Measurements from ENCODE around the gene SF1. TPM values are rescaled to one million over a fixed set of nuclear protein-coding genes. Genes with fewer than 3 reads are reported as not detected.

SF1 gene
- polyA plus RNA-seq, 1 experiment, result 56.8 TPM

DNA sequence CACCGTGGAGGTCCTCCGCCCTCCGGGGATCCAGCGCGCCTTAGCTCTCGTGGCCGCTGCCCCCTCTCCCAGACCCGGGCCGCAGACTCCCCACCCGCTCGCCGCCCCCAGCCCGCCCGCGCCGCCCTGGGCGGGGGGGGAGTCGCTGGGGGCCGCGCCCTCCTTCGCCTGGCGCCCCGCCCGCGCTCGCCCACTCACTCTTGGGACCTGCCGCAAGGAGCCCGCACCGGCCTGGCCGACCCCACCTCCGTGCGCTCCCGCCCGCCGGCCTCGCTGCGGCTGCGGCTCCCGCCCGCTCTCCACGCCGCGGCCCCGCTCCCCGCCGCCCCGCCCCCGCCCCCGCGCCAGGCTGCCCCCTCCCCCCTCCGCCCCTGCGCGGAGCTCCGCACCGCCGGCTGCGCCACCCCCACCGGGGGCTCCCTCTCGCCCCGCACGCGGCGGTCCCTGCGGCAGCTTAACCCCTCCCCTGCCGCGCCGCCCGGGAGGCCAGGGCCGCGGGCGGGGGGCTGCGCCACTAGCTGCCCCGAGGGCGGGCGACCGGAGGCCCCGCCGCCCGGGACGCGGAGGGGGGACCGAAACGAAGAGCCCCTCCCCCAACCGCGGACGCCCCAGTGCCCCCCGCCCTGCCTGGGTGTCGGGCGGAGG is 33.7 kb downstream of the SF1 start:
- ChIA-PET CTCF (interaction anchor here (0.6 kb wide), 1 partner anchor 16 kb away, joined by 3 read pairs; no protein-coding TSS in a partner anchor), POLR2A (interaction anchor here (0.6 to 0.7 kb wide), 2 partner anchors 30 to 51 kb away, joined by 4 to 6 read pairs; no protein-coding TSS in a partner anchor)
- H3K9me3 ChIP-seq (ENCODE audit: control insufficient read depth, insufficient read depth, low read length), result peaks cover 4% of the 10 kb centered on the region; the same call in 1 of the 2 replicates
- no peak overlapping the region for H3K27ac ChIP-seq (ENCODE audit: low read depth, low read length)
- TF ChIP-seq, protein P1, sequence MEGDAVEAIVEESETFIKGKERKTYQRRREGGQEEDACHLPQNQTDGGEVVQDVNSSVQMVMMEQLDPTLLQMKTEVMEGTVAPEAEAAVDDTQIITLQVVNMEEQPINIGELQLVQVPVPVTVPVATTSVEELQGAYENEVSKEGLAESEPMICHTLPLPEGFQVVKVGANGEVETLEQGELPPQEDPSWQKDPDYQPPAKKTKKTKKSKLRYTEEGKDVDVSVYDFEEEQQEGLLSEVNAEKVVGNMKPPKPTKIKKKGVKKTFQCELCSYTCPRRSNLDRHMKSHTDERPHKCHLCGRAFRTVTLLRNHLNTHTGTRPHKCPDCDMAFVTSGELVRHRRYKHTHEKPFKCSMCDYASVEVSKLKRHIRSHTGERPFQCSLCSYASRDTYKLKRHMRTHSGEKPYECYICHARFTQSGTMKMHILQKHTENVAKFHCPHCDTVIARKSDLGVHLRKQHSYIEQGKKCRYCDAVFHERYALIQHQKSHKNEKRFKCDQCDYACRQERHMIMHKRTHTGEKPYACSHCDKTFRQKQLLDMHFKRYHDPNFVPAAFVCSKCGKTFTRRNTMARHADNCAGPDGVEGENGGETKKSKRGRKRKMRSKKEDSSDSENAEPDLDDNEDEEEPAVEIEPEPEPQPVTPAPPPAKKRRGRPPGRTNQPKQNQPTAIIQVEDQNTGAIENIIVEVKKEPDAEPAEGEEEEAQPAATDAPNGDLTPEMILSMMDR (IDR thresholded peaks at IDR 0.05; ENCODE audit: low read depth, low read length), result no peak
- H3K27me3 ChIP-seq (ENCODE audit: control insufficient read depth, insufficient read depth, low read length), result peaks cover 65% of the 10 kb centered on the region
- no peak for DNase-seq (ENCODE audit: low read depth, low spot score)
- peak overlapping the region; percentile 8; the same call in 1 of the 2 replicates for H3K4me3 ChIP-seq (ENCODE audit: low read depth, low read length)

DNA sequence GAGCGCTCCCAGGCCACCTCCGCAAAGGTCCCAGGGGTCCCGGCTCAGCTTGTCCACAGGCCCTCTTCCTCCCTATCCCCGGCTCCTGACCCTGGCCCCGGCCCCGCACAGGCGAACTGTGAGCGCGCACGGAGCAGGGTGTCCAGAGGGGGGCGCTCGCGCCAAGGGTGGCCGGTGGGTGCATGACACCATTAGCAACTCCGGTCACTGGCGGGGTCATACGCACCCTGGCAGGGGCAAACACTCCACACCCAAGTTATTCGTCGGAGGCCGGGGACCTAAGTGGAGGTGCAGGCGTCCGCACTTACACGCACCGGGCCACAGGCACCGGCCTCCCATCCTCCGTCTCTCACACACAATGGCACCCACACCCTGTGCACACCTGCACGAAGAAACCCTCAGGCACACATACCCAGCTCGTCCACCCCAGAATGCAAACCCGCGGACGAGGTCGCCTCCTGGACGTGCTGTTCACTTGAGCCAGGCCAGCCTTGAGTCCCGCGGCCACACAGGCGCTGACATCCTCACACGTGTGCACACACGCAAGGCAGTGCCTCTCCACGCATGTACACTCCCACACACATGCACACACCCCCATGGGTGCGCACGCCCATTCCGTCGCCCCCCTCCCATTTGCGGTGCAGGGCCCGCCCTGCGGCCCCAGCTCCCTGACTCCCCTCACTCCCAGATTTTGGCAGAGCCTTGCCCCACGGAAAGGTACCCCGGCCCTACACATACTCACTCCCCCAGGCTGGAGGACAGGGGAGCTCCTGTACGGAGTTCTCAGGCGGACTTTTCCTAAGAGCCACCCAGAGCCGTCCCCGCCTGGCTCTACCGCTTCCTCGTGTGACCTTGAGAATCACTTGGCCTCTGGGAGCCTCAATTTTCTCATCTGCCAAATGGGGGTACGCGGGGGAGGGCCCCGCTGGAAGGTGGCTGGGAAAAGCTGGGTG is 34.5 kb downstream of the SF1 start, which contains the start of gene RASGRP2:
Gene RASGRP2 (minus strand): TSS at position 552 of the 953 bp plus-strand sequence. CDS start 1,276 bp downstream, outside the sequence.
- DNase-seq (ENCODE audit: low read depth, low spot score), result no peak
- Histone ChIP-seq H3K4me3 (ENCODE audit: low read depth, low read length) (peak within 1 kb of the TSS; percentile 8; the same call in 1 of the 2 replicates), H3K9me3 (ENCODE audit: control insufficient read depth, insufficient read depth, low read length) (peaks cover 4% of the 10 kb centered on the region; the same call in 1 of the 2 replicates), H3K27ac (ENCODE audit: low read depth, low read length) (no peak within 1 kb of the TSS), H3K27me3 (ENCODE audit: control insufficient read depth, insufficient read depth, low read length) (peaks cover 66% of the 10 kb centered on the region)
- POLR2A ChIA-PET, result interaction anchor here (0.6 kb wide), 1 partner anchor 31 kb away, joined by 4 read pairs; no protein-coding TSS in a partner anchor
- TF ChIP-seq, protein P1 (IDR thresholded peaks at IDR 0.05; ENCODE audit: low read depth, low read length), result peak; percentile 53
- CTCF ChIA-PET, result interaction anchor here (0.5 to 3.4 kb wide), 3 partner anchors 9 to 56 kb away, joined by 3 to 14 read pairs (median 4); no protein-coding TSS in a partner anchor

DNA sequence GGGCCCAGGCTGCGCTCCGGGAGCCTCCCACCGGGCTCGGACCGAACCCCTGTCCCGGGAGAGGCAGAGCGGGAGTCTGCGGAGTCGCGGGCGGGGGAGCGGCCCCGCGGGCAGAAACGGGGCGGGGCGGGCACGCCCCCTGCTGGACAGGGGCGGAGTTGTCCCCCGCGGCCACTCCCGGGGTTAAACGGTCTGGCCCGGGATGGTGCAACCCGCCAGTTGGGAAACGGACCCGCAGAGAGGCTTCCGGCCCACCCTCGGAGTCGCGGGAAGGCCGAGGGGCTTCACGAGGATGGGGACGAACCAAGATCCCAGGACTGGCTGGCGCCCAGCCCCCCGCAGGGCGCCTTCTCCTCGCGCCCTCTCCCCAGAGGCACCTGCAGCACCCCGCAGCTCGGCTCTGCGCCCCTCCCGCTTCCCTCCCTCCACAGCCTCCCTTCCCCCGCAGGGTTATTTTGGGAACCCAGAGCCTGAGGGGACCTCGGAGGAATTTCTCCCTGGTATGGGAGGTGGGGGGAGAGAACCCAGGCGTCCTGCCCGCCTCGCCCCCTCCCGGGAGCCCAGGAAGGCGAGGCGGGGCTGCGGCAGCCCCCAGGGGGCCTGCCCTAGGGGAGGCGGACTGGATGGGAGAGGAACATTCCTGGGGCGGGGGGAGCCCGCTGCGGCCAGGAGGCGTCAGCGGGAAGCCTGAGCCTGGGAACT is 35.3 kb downstream of the SF1 start:
- no peak overlapping the region for H3K27ac ChIP-seq (ENCODE audit: low read depth, low read length)
- H3K4me3 ChIP-seq (ENCODE audit: low read depth, low read length), result peak overlapping the region; percentile 50
- peaks cover 66% of the 10 kb centered on the region for H3K27me3 ChIP-seq (ENCODE audit: control insufficient read depth, insufficient read depth, low read length)
- CTCF ChIA-PET, result interaction anchor here (0.5 to 3.4 kb wide), 6 partner anchors 10 to 55 kb away, joined by 3 to 14 read pairs (median 4); no protein-coding TSS in a partner anchor
- TF ChIP-seq, protein P1 (IDR thresholded peaks at IDR 0.05; ENCODE audit: low read depth, low read length), result peak; percentile 73
- peaks cover 4% of the 10 kb centered on the region; the same call in 1 of the 2 replicates for H3K9me3 ChIP-seq (ENCODE audit: control insufficient read depth, insufficient read depth, low read length)
- no peak for DNase-seq (ENCODE audit: low read depth, low spot score)
- POLR2A ChIA-PET, result no interaction called here

DNA sequence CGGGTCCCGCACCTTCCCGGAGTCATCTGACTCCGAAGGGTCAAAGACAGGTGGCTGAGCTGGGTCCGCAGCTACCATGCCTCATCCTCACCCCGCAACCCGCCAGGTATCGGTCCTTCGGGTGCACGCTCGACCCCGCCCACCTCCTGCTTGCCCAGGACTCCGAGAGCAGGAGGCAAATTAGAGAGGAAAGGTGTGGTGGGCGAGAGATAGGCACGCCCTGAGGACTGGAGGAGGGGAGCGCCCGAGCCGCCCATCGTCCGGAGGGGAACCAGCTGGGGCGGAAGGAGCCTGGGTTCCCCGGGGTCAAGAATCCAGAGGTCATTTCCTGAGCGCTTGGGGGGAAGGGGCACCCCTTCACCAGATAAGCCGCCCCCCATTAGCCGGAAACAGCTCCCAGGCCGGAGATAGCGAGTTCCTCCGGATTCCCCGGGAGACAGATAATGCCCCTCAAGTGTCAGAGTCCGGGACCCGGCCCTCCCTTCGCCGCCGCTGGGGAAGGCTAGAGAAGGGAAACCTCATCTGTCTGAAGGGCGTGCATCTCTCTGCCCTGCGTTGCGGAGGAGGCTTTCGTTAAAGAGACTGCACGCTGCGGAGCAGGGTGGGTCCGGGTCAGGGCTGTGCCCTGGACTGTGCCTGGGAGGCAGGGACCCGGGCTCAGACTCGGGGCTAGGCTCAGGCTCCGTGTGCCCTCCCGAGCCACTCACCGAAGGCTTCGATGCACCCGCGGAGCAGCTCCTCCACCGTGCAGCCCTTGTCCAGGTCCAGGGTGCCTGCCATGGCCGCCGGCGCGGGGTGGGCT is 36.1 kb downstream of the SF1 start:
- no peak overlapping the region for H3K27ac ChIP-seq (ENCODE audit: low read depth, low read length)
- ChIA-PET POLR2A (no interaction called here), CTCF (interaction anchor here (0.7 to 3.4 kb wide), 6 partner anchors 9 to 54 kb away, joined by 3 to 14 read pairs (median 4); no protein-coding TSS in a partner anchor)
- TF ChIP-seq, protein P1 (IDR thresholded peaks at IDR 0.05; ENCODE audit: low read depth, low read length), result no peak
- H3K9me3 ChIP-seq (ENCODE audit: control insufficient read depth, insufficient read depth, low read length), result peaks cover 4% of the 10 kb centered on the region; the same call in 1 of the 2 replicates
- peaks cover 66% of the 10 kb centered on the region for H3K27me3 ChIP-seq (ENCODE audit: control insufficient read depth, insufficient read depth, low read length)
- H3K4me3 ChIP-seq (ENCODE audit: low read depth, low read length), result peak overlapping the region; percentile 50
- no peak for DNase-seq (ENCODE audit: low read depth, low spot score)
